HepG2 (cell line): ENCODE results near the gene ASTN2. TPM values are rescaled to one million over a fixed set of nuclear protein-coding genes. Genes with fewer than 3 reads are reported as not detected.

Experiments
- ARNT2 ChIP-seq: sonication (generic); formaldehyde crosslinking; IDR thresholded peaks from 2 replicates; pipeline ENCODE4 v1.8.0; 2022; ENCODE audit warnings: mild to moderate bottlenecking, low read depth, missing genetic modification reagents, moderate library complexity
- KLF13 ChIP-seq: sonication (generic); formaldehyde crosslinking; IDR thresholded peaks from 2 replicates; pipeline ENCODE4 v1.4.0; 2020; ENCODE audit warnings: mild to moderate bottlenecking, missing genetic modification reagents
- POLR2A ChIP-seq, 2 experiments: IDR thresholded peaks; 2 replicates each; pipeline ENCODE4 v1.6.1; 2011; ENCODE audit warnings: low read depth in 2 of 2, low read length in 2 of 2, mild to moderate bottlenecking in 1 of 2, moderate library complexity in 1 of 2; ENCODE audit not compliant: insufficient read depth in 1 of 2
- SMAD1 ChIP-seq: sonication (generic); formaldehyde crosslinking; IDR thresholded peaks from 2 replicates; pipeline ENCODE4 v1.4.0; 2020; ENCODE audit warnings: missing genetic modification reagents, low read depth, mild to moderate bottlenecking, borderline replicate concordance
- TEAD3 ChIP-seq: optimal IDR thresholded peaks from 2 replicates; pipeline ENCODE3; 2016; ENCODE audit warnings: borderline replicate concordance
- ZIK1 ChIP-seq: sonication (generic); formaldehyde crosslinking; IDR thresholded peaks from 2 replicates; pipeline ENCODE4 v1.5.0; 2020; ENCODE audit warnings: mild to moderate bottlenecking, low read depth, missing genetic modification reagents, borderline replicate concordance
- ZNF121 ChIP-seq: sonication (generic); formaldehyde crosslinking; IDR thresholded peaks from 2 replicates; pipeline ENCODE4 v1.5.0; 2020; ENCODE audit warnings: mild to moderate bottlenecking, missing genetic modification reagents
- ZNF530 ChIP-seq: sonication (generic); formaldehyde crosslinking; IDR thresholded peaks from 2 replicates; pipeline ENCODE4 v1.5.0; 2020; ENCODE audit warnings: low read depth, mild to moderate bottlenecking, missing genetic modification reagents
- ZNF569 ChIP-seq: sonication (generic); formaldehyde crosslinking; IDR thresholded peaks from 2 replicates; pipeline ENCODE4 v1.5.0; 2020; ENCODE audit warnings: mild to moderate bottlenecking, missing genetic modification reagents, moderate library complexity, borderline replicate concordance
- ZNF720 ChIP-seq: sonication (generic); formaldehyde crosslinking; IDR thresholded peaks from 2 replicates; pipeline ENCODE4 v1.4.0; 2020; ENCODE audit warnings: missing genetic modification reagents
- ZNF781 ChIP-seq: sonication (generic); formaldehyde crosslinking; IDR thresholded peaks from 2 replicates; pipeline ENCODE4 v1.5.1; 2020; ENCODE audit warnings: borderline replicate concordance, mild to moderate bottlenecking, missing genetic modification reagents; ENCODE audit errors: not compliant biosample characterization
- ZSCAN31 ChIP-seq: sonication (generic); formaldehyde crosslinking; IDR thresholded peaks from 2 replicates; pipeline ENCODE4 v1.5.0; 2020; ENCODE audit warnings: low read depth, mild to moderate bottlenecking, missing genetic modification reagents
- polyA plus RNA-seq, 8 experiments: library from polyadenylated mRNA; depleted of rRNA in 3 of 8; stranded (reverse) in 7 of 8; unstranded in 1 of 8; fragments of >200 nt; fragmentation: Illumina TruSeq in 4 of 8; extraction: Trizol in 4 of 8; gene quantifications; 2 replicates each; pipeline versions ENCODE4 v1.2.1 to v1.2.3, GENCODE V29; 2011 to 2016; ENCODE audit warnings: low read depth in 4 of 8, missing spikeins in 1 of 8, mixed read lengths in 1 of 8; ENCODE audit not compliant: insufficient read depth in 1 of 8
- total RNA-seq, 5 experiments: library from RNA; depleted of rRNA; stranded (reverse); fragments of >200 nt; fragmentation: Illumina TruSeq; extraction: Trizol; gene quantifications; 2 replicates each; pipeline ENCODE4 v1.2.3, GENCODE V29; 2016; ENCODE audit warnings: low read depth in 1 of 5
- TF ChIP-seq, protein P1 (sequence below), 2 experiments: sonication (generic) in 1 of 2; formaldehyde crosslinking in 1 of 2; IDR thresholded peaks; 2 replicates each; pipeline versions ENCODE4 v1.4.0 to v1.6.1; 2016 to 2020; ENCODE audit warnings: borderline replicate concordance in 1 of 2, low read depth in 1 of 2, mild to moderate bottlenecking in 1 of 2, missing genetic modification reagents in 1 of 2
- TF ChIP-seq, protein P2 (sequence below): sonication (generic); formaldehyde crosslinking; IDR thresholded peaks from 2 replicates; pipeline ENCODE4 v1.4.0; 2020; ENCODE audit warnings: missing genetic modification reagents
- TF ChIP-seq, protein P3 (sequence below): sonication (generic); formaldehyde crosslinking; IDR thresholded peaks from 2 replicates; pipeline ENCODE4 v1.9.0; 2021; ENCODE audit warnings: missing genetic modification reagents, mild to moderate bottlenecking, borderline replicate concordance
- TF ChIP-seq, protein P4 (sequence below): sonication (generic); formaldehyde crosslinking; IDR thresholded peaks from 2 replicates; pipeline ENCODE4 v1.4.0; 2020; ENCODE audit warnings: missing genetic modification reagents

The ASTN2 gene
- total and polyA plus RNA-seq, 2 of the 13 experiments (the other 11 are each of a cell fraction or from before 2014, with no cell fraction given): 5.2 to 13.5 TPM

DNA sequence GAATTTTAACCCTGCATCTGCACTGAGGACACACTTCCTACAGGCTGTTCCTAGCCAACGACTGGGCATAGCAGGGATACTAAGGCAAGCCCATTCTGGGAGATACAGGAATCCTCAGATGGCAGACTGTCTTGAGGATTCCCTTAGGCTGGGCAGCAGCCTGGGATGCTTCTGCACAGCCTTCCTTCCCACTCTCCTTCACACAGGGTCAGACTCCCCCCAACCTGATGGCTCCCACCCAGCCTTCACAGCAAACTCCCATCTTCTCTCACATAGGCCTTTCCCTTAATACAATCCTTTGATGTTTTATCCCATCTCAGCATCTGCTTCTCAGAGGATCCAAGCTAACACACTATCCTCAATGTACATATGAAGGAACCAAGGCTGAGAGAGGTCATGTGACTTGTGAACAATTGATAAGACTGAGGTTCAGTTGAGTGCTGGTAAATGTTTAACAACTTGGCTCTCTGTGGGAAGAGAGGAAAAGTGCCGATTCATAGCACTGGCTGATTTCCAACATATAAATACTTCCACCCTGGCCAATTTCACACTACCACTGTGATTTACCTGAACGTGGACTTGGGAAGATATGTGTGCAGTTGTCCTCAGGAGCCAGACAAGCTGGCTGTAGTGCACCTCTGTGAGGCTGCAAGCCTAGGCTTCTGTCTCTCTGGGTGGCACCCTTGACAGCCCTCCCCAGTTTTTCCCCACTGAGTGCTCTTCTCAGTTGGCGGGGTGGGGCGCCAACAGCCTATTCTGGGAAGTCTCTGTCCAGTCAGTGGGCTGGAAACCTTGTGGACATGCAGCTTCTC lies 848.0 kb downstream of the ASTN2 start (continued):
- no peak for TF ChIP-seq SMAD1 (CRISPR knock-in tag)
- TF ChIP-seq ZNF569 (CRISPR knock-in tag): no peak
- peak; percentile 32 for TF ChIP-seq TEAD3
- TF ChIP-seq POLR2A (IDR thresholded peaks at IDR 0.05; ENCODE audit: insufficient read depth in 1 of 2, low read depth in 2 of 2, low read length in 2 of 2): peak in 1 of 2 experiments; percentile 55; a peak in 1 of 4 replicates
- TF ChIP-seq ARNT2: no peak
- TF ChIP-seq ZNF720 (CRISPR knock-in tag): no peak
- TF ChIP-seq, protein P1, sequence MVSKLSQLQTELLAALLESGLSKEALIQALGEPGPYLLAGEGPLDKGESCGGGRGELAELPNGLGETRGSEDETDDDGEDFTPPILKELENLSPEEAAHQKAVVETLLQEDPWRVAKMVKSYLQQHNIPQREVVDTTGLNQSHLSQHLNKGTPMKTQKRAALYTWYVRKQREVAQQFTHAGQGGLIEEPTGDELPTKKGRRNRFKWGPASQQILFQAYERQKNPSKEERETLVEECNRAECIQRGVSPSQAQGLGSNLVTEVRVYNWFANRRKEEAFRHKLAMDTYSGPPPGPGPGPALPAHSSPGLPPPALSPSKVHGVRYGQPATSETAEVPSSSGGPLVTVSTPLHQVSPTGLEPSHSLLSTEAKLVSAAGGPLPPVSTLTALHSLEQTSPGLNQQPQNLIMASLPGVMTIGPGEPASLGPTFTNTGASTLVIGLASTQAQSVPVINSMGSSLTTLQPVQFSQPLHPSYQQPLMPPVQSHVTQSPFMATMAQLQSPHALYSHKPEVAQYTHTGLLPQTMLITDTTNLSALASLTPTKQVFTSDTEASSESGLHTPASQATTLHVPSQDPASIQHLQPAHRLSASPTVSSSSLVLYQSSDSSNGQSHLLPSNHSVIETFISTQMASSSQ (IDR thresholded peaks at IDR 0.05; ENCODE audit: low read depth): peak; percentile 93
- TF ChIP-seq, protein P1 (CRISPR knock-in tag; IDR thresholded peaks at IDR 0.05; ENCODE audit: borderline replicate concordance): peak; percentile 96
- TF ChIP-seq ZNF121 (CRISPR knock-in tag): no peak
- TF ChIP-seq, protein P2, sequence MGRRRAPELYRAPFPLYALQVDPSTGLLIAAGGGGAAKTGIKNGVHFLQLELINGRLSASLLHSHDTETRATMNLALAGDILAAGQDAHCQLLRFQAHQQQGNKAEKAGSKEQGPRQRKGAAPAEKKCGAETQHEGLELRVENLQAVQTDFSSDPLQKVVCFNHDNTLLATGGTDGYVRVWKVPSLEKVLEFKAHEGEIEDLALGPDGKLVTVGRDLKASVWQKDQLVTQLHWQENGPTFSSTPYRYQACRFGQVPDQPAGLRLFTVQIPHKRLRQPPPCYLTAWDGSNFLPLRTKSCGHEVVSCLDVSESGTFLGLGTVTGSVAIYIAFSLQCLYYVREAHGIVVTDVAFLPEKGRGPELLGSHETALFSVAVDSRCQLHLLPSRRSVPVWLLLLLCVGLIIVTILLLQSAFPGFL (CRISPR knock-in tag): no peak
- TF ChIP-seq ZNF781 (CRISPR knock-in tag): no peak
- TF ChIP-seq ZSCAN31: peak; percentile 33; the same call in 1 of the 2 replicates
- TF ChIP-seq, protein P3, sequence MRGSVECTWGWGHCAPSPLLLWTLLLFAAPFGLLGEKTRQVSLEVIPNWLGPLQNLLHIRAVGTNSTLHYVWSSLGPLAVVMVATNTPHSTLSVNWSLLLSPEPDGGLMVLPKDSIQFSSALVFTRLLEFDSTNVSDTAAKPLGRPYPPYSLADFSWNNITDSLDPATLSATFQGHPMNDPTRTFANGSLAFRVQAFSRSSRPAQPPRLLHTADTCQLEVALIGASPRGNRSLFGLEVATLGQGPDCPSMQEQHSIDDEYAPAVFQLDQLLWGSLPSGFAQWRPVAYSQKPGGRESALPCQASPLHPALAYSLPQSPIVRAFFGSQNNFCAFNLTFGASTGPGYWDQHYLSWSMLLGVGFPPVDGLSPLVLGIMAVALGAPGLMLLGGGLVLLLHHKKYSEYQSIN: no peak
- TF ChIP-seq, protein P4, sequence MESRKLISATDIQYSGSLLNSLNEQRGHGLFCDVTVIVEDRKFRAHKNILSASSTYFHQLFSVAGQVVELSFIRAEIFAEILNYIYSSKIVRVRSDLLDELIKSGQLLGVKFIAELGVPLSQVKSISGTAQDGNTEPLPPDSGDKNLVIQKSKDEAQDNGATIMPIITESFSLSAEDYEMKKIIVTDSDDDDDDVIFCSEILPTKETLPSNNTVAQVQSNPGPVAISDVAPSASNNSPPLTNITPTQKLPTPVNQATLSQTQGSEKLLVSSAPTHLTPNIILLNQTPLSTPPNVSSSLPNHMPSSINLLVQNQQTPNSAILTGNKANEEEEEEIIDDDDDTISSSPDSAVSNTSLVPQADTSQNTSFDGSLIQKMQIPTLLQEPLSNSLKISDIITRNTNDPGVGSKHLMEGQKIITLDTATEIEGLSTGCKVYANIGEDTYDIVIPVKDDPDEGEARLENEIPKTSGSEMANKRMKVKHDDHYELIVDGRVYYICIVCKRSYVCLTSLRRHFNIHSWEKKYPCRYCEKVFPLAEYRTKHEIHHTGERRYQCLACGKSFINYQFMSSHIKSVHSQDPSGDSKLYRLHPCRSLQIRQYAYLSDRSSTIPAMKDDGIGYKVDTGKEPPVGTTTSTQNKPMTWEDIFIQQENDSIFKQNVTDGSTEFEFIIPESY (CRISPR knock-in tag): peak; percentile 87
- TF ChIP-seq KLF13 (CRISPR knock-in tag): no peak
- TF ChIP-seq ZNF530 (CRISPR knock-in tag): no peak
- no peak for TF ChIP-seq ZIK1 (CRISPR knock-in tag)
